HL-60 (cell line): Measurements from ENCODE around the gene PPP1R14C.
"Not testable (repeated sequence)": the region's sequence is repeated elsewhere in the genome, so short reads cannot be mapped to it uniquely, and the experiment has no call there.

Experiments
- DNase-seq, 2 experiments: peaks; one replicate each; pipeline ENCODE4 v3.0.0-alpha.2; 2010 to 2020; ENCODE audit warnings: low read depth in 1 of 2, low spot score in 1 of 2
- H3K27ac ChIP-seq: fragments of 250-450 bp; sonication (Bioruptor Pico); replicated peaks from 2 replicates; pipeline ENCODE4 v1.5.1; 2020; ENCODE audit warnings: mild to moderate bottlenecking, moderate library complexity
- H3K27me3 ChIP-seq: fragments of 250-450 bp; sonication (Bioruptor Pico); 2 replicates; pipeline ENCODE4 v1.5.1; 2021; ENCODE audit warnings: mild to moderate bottlenecking, moderate library complexity; ENCODE audit not compliant: insufficient read depth, poor library complexity, severe bottlenecking
- H3K4me3 ChIP-seq: replicated peaks from 2 replicates; pipeline ENCODE4 v1.5.1; 2011; ENCODE audit warnings: mild to moderate bottlenecking, control low read depth, low read length; ENCODE audit not compliant: insufficient read depth
- GABPA ChIP-seq: IDR thresholded peaks from 2 replicates; pipeline ENCODE4 v1.6.1; 2012; ENCODE audit warnings: low read depth
- POLR2AphosphoS5 ChIP-seq: IDR thresholded peaks from 2 replicates; pipeline ENCODE4 v1.6.1; 2012; ENCODE audit warnings: low read depth
- REST ChIP-seq: IDR thresholded peaks from 2 replicates; pipeline ENCODE4 v1.6.1; 2012; ENCODE audit warnings: low read depth; ENCODE audit not compliant: insufficient replicate concordance
- SPI1 ChIP-seq: IDR thresholded peaks from 2 replicates; pipeline ENCODE4 v1.6.1; 2012; ENCODE audit warnings: low read depth, mild to moderate bottlenecking, borderline replicate concordance
- TF ChIP-seq, protein P1 (sequence below): IDR thresholded peaks from one replicate; pipeline ENCODE4 v1.5.1; 2011; ENCODE audit warnings: low read length, control low read depth, inconsistent platforms; ENCODE audit not compliant: insufficient read depth

PPP1R14C gene

GRCh38 chr6:150134280-150134920 is 8.4 kb upstream of the PPP1R14C start:
- Histone ChIP-seq H3K27ac (no peak overlapping the region), H3K27me3 (no peaks in the 10 kb centered on the region), H3K4me3 (no peak overlapping the region)
- no peak for DNase-seq
- no peak for TF ChIP-seq GABPA

DNA sequence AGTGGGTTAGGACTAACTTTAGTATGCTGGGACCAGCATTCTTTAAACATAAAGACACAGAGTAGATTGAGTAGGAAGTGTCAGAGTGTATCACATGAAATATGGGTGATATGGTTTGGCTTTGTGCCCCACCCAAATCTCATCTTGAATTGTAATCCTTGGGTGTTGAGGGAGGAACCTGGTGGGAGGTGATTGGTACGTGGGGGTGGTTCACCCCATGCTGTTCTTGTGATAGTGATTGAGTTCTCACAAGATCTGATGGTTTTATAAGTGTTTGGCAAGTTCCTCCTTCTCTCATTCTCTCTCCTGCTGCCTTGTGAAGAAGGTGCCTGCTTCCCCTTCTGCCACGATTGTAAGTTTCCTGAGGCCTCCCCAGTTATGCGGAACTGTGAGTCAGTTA is 5.1 kb upstream of the PPP1R14C start:
- H3K4me3 ChIP-seq, DNase-seq, H3K27ac ChIP-seq: not testable (repeated sequence)
- H3K27me3 ChIP-seq, result peaks cover 15% of the 10 kb centered on the region

DNA sequence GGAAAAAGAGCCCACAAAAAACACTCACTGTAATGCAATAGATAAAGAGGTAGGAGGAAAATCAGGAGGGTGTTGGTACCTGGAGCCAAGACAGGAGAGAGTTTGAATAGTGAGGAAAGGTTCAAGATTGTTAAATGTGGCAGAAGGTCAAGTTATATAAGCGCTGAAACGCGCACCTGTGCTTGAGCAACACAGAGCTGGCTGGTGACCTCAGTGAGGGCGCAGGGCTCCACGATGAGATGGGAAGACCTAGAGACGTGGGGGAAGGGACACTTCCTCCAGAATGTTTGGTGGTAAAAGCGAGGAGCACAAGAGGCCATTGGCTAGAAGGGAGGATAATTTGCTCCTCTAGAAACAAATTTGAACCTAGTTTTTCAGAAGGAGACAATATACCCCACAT is 4.2 kb upstream of the PPP1R14C start:
- H3K27ac ChIP-seq, result no peak overlapping the region
- H3K4me3 ChIP-seq, result no peak overlapping the region
- peaks cover 22% of the 10 kb centered on the region for H3K27me3 ChIP-seq
- no peak for DNase-seq
- TF ChIP-seq, protein P1, sequence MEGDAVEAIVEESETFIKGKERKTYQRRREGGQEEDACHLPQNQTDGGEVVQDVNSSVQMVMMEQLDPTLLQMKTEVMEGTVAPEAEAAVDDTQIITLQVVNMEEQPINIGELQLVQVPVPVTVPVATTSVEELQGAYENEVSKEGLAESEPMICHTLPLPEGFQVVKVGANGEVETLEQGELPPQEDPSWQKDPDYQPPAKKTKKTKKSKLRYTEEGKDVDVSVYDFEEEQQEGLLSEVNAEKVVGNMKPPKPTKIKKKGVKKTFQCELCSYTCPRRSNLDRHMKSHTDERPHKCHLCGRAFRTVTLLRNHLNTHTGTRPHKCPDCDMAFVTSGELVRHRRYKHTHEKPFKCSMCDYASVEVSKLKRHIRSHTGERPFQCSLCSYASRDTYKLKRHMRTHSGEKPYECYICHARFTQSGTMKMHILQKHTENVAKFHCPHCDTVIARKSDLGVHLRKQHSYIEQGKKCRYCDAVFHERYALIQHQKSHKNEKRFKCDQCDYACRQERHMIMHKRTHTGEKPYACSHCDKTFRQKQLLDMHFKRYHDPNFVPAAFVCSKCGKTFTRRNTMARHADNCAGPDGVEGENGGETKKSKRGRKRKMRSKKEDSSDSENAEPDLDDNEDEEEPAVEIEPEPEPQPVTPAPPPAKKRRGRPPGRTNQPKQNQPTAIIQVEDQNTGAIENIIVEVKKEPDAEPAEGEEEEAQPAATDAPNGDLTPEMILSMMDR, result no peak
- TF ChIP-seq GABPA (no peak), SPI1 (no peak), POLR2AphosphoS5 (no peak), REST (no peak)

DNA sequence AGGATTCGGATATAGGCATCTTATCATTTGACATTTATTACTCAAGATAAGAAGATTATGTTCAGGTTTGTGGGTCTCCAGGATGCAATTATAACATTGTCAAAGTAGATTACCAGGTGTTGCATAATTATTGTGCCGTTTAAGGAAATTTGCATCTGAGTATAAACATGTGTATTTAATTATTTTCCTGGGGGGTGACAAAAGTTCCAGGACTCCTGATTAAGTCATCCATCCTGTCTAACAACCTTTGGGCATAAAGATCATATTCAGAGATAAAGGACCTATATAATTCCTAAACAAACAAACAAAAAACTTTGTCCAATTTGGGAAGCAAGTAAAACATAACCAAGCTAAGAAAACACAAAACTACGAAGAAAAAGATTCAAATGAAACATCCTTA is 3.3 kb upstream of the PPP1R14C start:
- no peak overlapping the region for H3K4me3 ChIP-seq
- no peak for TF ChIP-seq REST
- H3K27me3 ChIP-seq, result peaks cover 30% of the 10 kb centered on the region
- H3K27ac ChIP-seq, result no peak overlapping the region
- no peak for DNase-seq

GRCh38 chr6:150140236-150140969 is 2.4 kb upstream of the PPP1R14C start:
- H3K27me3 ChIP-seq, result peaks cover 37% of the 10 kb centered on the region
- no peak for TF ChIP-seq REST
- TF ChIP-seq, protein P1, result no peak
- H3K4me3 ChIP-seq, result no peak overlapping the region
- no peak overlapping the region for H3K27ac ChIP-seq
- DNase-seq, result no peak
